A549 (cell line): ENCODE results near the gene RHCG.

Source experiments
- CBX2 ChIP-seq: fragments of 200-600 bp; sonication (generic); IDR thresholded peaks from 2 replicates; pipeline ENCODE4 v1.6.1; 2016; ENCODE audit warnings: low read depth, mild to moderate bottlenecking, borderline replicate concordance
- CEBPB ChIP-seq, 2 experiments: fragments of >200 bp in 1 of 2; sonication (Bioruptor Twin) in 1 of 2; formaldehyde crosslinking in 1 of 2; IDR thresholded peaks; 2 replicates each; pipeline ENCODE4 v1.6.1; 2012 to 2016
- CHD4 ChIP-seq: fragments of 200-600 bp; sonication (generic); IDR thresholded peaks from 2 replicates; pipeline ENCODE4 v1.6.1; 2016; ENCODE audit warnings: antibody characterized with exemption, mild to moderate bottlenecking, borderline replicate concordance
- CTCF ChIP-seq: fragments of >200 bp; sonication (Bioruptor Twin); formaldehyde crosslinking; IDR thresholded peaks from 3 replicates; pipeline ENCODE4 v1.5.1; 2016
- MAX ChIP-seq: IDR thresholded peaks from 2 replicates; pipeline ENCODE4 v1.6.1; 2012
- POLR2A ChIP-seq: IDR thresholded peaks from 2 replicates; pipeline ENCODE4 v1.6.1; 2012; ENCODE audit warnings: mild to moderate bottlenecking, low read length
- RCOR1 ChIP-seq: fragments of 150-350 bp; IDR thresholded peaks from 2 replicates; pipeline ENCODE4 v1.6.1; 2014; ENCODE audit warnings: antibody characterized with exemption, low read length, low read depth
- SREBF2 ChIP-seq: fragments of 450-650 bp; IDR thresholded peaks from 2 replicates; pipeline ENCODE4 v1.6.1; 2014; ENCODE audit warnings: mild to moderate bottlenecking, moderate library complexity

- TF ChIP-seq POLR2A (no peak), CTCF (no peak), CEBPB (IDR thresholded peaks at IDR 0.05) (no peak), MAX (no peak), CHD4 (no peak), CBX2 (no peak), SREBF2 (no peak), RCOR1 (no peak)
Measured at GRCh38 chr15:89526601-89527441, 30.4 kb upstream of the RHCG start.
